Stomach (tissue), 9 donors: ENCODE measurements around the gene THBS1. TPM values are rescaled to one million over a fixed set of nuclear protein-coding genes. Genes with fewer than 3 reads are reported as not detected.

ENCODE experiments used
- DNase-seq, 2 donors: peaks; one replicate each; pipeline versions ENCODE4 v3.0.0 to v3.0.0-alpha.2; 2013 to 2019
- H3K27ac ChIP-seq, 5 donors: fragments of 200-600 bp in 4 of 5; sonication (generic) in 4 of 5; one replicate each; pipeline ENCODE4 v1.5.1; 2013 to 2019; ENCODE audit warnings: mild to moderate bottlenecking in 1 of 5, moderate library complexity in 1 of 5
- H3K27me3 ChIP-seq, 3 donors: fragments of 200-600 bp; sonication (generic); one replicate each; pipeline ENCODE4 v1.5.1; 2017 to 2019; ENCODE audit warnings: mixed run types in 1 of 3
- H3K36me3 ChIP-seq, 4 donors: fragments of 200-600 bp; sonication (generic); 1 replicate in 3 of 4; 2 replicates in 1 of 4; pipeline ENCODE4 v1.5.1; 2016 to 2019
- H3K4me1 ChIP-seq, 4 donors: fragments of 200-600 bp; sonication (generic); one replicate each; pipeline ENCODE4 v1.5.1; 2016 to 2019
- H3K4me3 ChIP-seq, 4 donors: fragments of 200-600 bp; sonication (generic) in 3 of 4; one replicate each; pipeline ENCODE4 v1.5.1; 2016 to 2019; ENCODE audit warnings: mild to moderate bottlenecking in 1 of 4
- H3K9me3 ChIP-seq, 4 donors: fragments of 200-600 bp; sonication (generic); one replicate each; pipeline ENCODE4 v1.5.1; 2016 to 2019
- CTCF ChIP-seq, 7 experiments: fragments of 450-650 bp in 4 of 7; fragments of 200-600 bp in 3 of 7; sonication (generic) in 3 of 7; IDR thresholded peaks; one replicate each; pipeline ENCODE4 v1.5.1; 2016 to 2019; ENCODE audit warnings: antibody characterized with exemption in 7 of 7, control low read depth in 2 of 7, mild to moderate bottlenecking in 1 of 7
- EP300 ChIP-seq: sonication (generic); formaldehyde crosslinking; IDR thresholded peaks from one replicate; pipeline ENCODE4 v1.6.1; 2017; ENCODE audit warnings: antibody characterized with exemption
- POLR2A ChIP-seq, 4 donors: fragments of 450-650 bp; IDR thresholded peaks; one replicate each; pipeline ENCODE4 v1.6.1; 2016; ENCODE audit warnings: antibody characterized with exemption in 4 of 4, control low read depth in 2 of 4, mild to moderate bottlenecking in 1 of 4, moderate library complexity in 1 of 4
- POLR2AphosphoS5 ChIP-seq, 3 donors: sonication (generic); formaldehyde crosslinking; IDR thresholded peaks; one replicate each; pipeline ENCODE4 v1.6.1; 2016; ENCODE audit warnings: antibody characterized with exemption in 3 of 3
- WGBS, 5 donors: extraction: QIAGEN DNeasy Blood & Tissue Kit in 3 of 5; methylation state at CpG; one replicate each; pipeline versions ENCODE4 v1.1.5 to v1.1.7; 2013 to 2018; 5-methylcytosine and 5-hydroxymethylcytosine counted together
- intact Hi-C: fragments of 100-400 bp; cut with DNase I; formaldehyde crosslinking; loops from one replicate; pipeline ENCODE4 v1.15.1; 2023; ENCODE audit warnings: low total_unique reads
- polyA plus RNA-seq, 3 donors: library from polyadenylated mRNA; stranded (reverse); fragments of 200-250 nt; gene quantifications; one replicate each; pipeline ENCODE4 v1.2.3, GENCODE V29; 2013
- total RNA-seq, 5 donors: library from RNA; depleted of rRNA; stranded (reverse); fragments of >200 nt; gene quantifications; one replicate each; pipeline versions ENCODE4 v1.1.0 to v1.2.3, GENCODE V29; 2014 to 2016
- donor health status: healthy with polysubstance abuse.
- donor health status: Bipolar disorder and iron deficiency.
- donor health status: healthy.

THBS1 gene
- total and polyA plus RNA-seq, 8 donors: 12.9 to 842 (median 179) TPM

GRCh38 chr15:39591896-39592315 lies 11.0 kb downstream of the THBS1 start:
- Histone ChIP-seq H3K27me3 (no peaks in the 10 kb centered on the region), H3K4me1 (peaks cover 6 to 38% (median 12%) of the 10 kb centered on the region in 4 donors), H3K9me3 (no peaks in the 10 kb centered on the region), H3K27ac (no peak overlapping the region), H3K4me3 (no peak overlapping the region), H3K36me3 (peaks cover 50 to 98% (median 95%) of the 10 kb centered on the region in 4 donors)
- 81 to 90% (median 88%) methylated on average over 2 of the region's 2 CpGs for WGBS, 5 donors
- TF ChIP-seq POLR2AphosphoS5 (IDR thresholded peaks at IDR 0.05) (no peak), CTCF (IDR thresholded peaks at IDR 0.05) (no peak), EP300 (no peak), POLR2A (IDR thresholded peaks at IDR 0.05) (no peak)
- DNase-seq: no peak
- intact Hi-C loops: no loop called here

- no peak for DNase-seq
- Histone ChIP-seq H3K4me3 (no peak overlapping the region), H3K36me3 (peaks cover 50 to 92% (median 89%) of the 10 kb centered on the region in 4 donors), H3K4me1 (peaks cover 1 to 32% (median 10%) of the 10 kb centered on the region in 4 donors), H3K27ac (no peak overlapping the region), H3K27me3 (no peaks in the 10 kb centered on the region), H3K9me3 (no peaks in the 10 kb centered on the region)
- 84 to 93% (median 87%) methylated on average over 6 of the region's 6 CpGs for WGBS, 5 donors
- intact Hi-C loops: no loop called here
- TF ChIP-seq POLR2AphosphoS5 (IDR thresholded peaks at IDR 0.05): peak in 2 of 3 donors; percentile 14 to 62
- no peak for TF ChIP-seq CTCF (IDR thresholded peaks at IDR 0.05)
These were observed 11.6 kb downstream of the THBS1 start for GRCh38 chr15:39592500-39592899.

GRCh38 chr15:39593071-39593655 lies 12.3 kb downstream of the THBS1 start:
- no peak overlapping the region for H3K27ac ChIP-seq
- no peak for DNase-seq
- H3K4me3 ChIP-seq: peak overlapping the region in 1 of 4 donors; percentile 10
- WGBS, 5 donors: 92 to 95% (median 94%) methylated on average over 15 of the region's 15 CpGs
- no peaks in the 10 kb centered on the region for H3K27me3 ChIP-seq
- TF ChIP-seq POLR2AphosphoS5 (IDR thresholded peaks at IDR 0.05) (peak in 1 of 3 donors; percentile 7), EP300 (no peak)
- no peaks in the 10 kb centered on the region for H3K9me3 ChIP-seq
- peaks cover 0 to 26% (median 3%) of the 10 kb centered on the region in 4 donors for H3K4me1 ChIP-seq
- H3K36me3 ChIP-seq: peaks cover 46 to 85% (median 82%) of the 10 kb centered on the region in 4 donors
- intact Hi-C loops: no loop called here

GRCh38 chr15:39593656-39594445 lies 13.0 kb downstream of the THBS1 start:
- TF ChIP-seq EP300: no peak
- peak in 2 of 3 donors; percentile 5 to 52 for TF ChIP-seq POLR2AphosphoS5 (IDR thresholded peaks at IDR 0.05)
- Histone ChIP-seq H3K4me3 (peak overlapping the region in 1 of 4 donors; percentile 10), H3K27ac (no peak overlapping the region), H3K4me1 (peaks cover 0 to 19% (median 0%) of the 10 kb centered on the region in 4 donors), H3K27me3 (no peaks in the 10 kb centered on the region), H3K36me3 (peaks cover 40 to 78% (median 75%) of the 10 kb centered on the region in 4 donors), H3K9me3 (no peaks in the 10 kb centered on the region)
- WGBS, 5 donors: 75 to 88% (median 83%) methylated on average over 7 of the region's 7 CpGs
- intact Hi-C loops: no loop called here
- no peak for DNase-seq

- Histone ChIP-seq H3K27ac (no peak overlapping the region), H3K36me3 (peaks cover 33 to 70% (median 67%) of the 10 kb centered on the region in 4 donors), H3K4me3 (peak overlapping the region in 1 of 4 donors; percentile 8), H3K27me3 (no peaks in the 10 kb centered on the region), H3K9me3 (no peaks in the 10 kb centered on the region), H3K4me1 (peaks cover 0 to 11% (median 0%) of the 10 kb centered on the region in 4 donors)
- TF ChIP-seq POLR2AphosphoS5 (IDR thresholded peaks at IDR 0.05): no peak
- WGBS, 5 donors: 80 to 87% (median 83%) methylated on average over 5 of the region's 5 CpGs
- no peak for DNase-seq
- intact Hi-C loops: no loop called here
These were observed 13.8 kb downstream of the THBS1 start for GRCh38 chr15:39594446-39595337.
